Thoracic aorta (tissue), 2 donors: ENCODE results near the gene CPNE7. TPM values are rescaled to one million over a fixed set of nuclear protein-coding genes. Genes with fewer than 3 reads are reported as not detected.

Experiments used
- ATAC-seq: fragments of 150-250 bp; one replicate; pipeline ENCODE4 v1.8.0; 2017; ENCODE audit warnings: low read depth; ENCODE audit not compliant: insufficient number of reproducible peaks, low FRiP score
- DNase-seq: peaks from one replicate; pipeline ENCODE4 v3.0.0-alpha.2; 2020; ENCODE audit warnings: low spot score
- H3K27ac ChIP-seq, 2 donors: fragments of 200-600 bp; sonication (generic); 1 replicate in 1 of 2; 2 replicates in 1 of 2; pipeline ENCODE4 v1.5.1; 2016; ENCODE audit warnings: mild to moderate bottlenecking in 2 of 2, moderate library complexity in 2 of 2
- H3K27me3 ChIP-seq: fragments of 200-600 bp; sonication (generic); replicated peaks from 2 replicates; pipeline ENCODE4 v1.6.0; 2016; ENCODE audit warnings: mild to moderate bottlenecking; ENCODE audit not compliant: insufficient read depth
- H3K36me3 ChIP-seq: fragments of 200-600 bp; sonication (generic); one replicate; pipeline ENCODE4 v1.5.1; 2016
- H3K4me1 ChIP-seq, 2 donors: fragments of 200-600 bp; sonication (generic); 1 replicate in 1 of 2; 2 replicates in 1 of 2; pipeline versions ENCODE4 v1.5.1 to v1.6.0; 2016; ENCODE audit warnings: low read depth in 2 of 2, mild to moderate bottlenecking in 1 of 2; ENCODE audit not compliant: control insufficient read depth in 1 of 2
- H3K4me3 ChIP-seq: fragments of 200-600 bp; sonication (generic); 2 replicates; pipeline ENCODE4 v1.5.1; 2016; ENCODE audit warnings: mild to moderate bottlenecking
- H3K9me3 ChIP-seq: fragments of 200-600 bp; sonication (generic); 2 replicates; pipeline ENCODE4 v1.5.1; 2016
- total RNA-seq, 2 donors: library from RNA; depleted of rRNA; stranded (reverse); fragments of >200 nt; gene quantifications; one replicate each; pipeline versions ENCODE4 v1.1.0 to v1.2.3, GENCODE V29; 2016
- TF ChIP-seq, protein P1 (sequence below): fragments of 200-600 bp; sonication (generic); IDR thresholded peaks from one replicate; pipeline ENCODE4 v1.5.1; 2019; ENCODE audit warnings: antibody characterized with exemption

CPNE7 gene
- total RNA-seq, 2 donors from 2014 or later = not detected

DNA sequence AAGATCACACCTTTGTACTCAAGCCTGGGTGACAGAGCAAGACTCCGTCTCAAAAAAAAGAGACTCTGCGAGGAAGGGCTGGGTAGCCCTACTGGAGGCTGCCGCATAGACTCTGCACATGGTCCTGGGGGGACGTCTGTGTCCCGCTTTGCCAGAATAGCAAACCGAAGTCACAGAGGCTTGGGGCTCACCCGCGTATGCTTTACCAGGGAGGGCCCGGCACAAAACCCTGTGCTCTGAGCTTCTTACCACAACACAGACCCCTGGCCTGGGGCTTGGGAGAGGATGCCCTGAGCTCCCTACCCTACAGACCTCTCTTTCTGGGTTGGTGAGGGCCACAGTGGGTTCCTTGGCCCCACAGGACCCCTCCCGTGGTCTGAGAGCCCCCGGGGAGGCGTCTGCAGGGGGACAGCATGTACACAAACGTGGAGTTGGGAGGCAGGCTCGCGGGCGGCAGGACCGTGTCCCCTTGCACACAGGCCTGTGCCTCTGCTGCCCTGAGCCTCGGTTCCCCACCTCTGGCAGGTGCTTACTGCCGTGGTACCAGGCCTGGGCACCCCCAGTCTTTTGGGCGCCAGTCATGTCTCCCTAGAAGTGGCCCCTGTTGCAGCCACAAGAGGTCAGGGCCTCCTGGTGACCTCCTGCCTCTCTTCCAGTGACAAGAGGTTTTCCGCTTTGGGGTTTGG is 13.8 kb downstream of the CPNE7 start:
- ATAC-seq (no peak), DNase-seq (no peak)
- Histone ChIP-seq H3K27me3 (no peaks in the 10 kb centered on the region), H3K4me3 (no peak overlapping the region), H3K36me3 (no peaks in the 10 kb centered on the region), H3K27ac (no peak overlapping the region), H3K9me3 (no peaks in the 10 kb centered on the region), H3K4me1 (no peaks in the 10 kb centered on the region)
- TF ChIP-seq, protein P1, sequence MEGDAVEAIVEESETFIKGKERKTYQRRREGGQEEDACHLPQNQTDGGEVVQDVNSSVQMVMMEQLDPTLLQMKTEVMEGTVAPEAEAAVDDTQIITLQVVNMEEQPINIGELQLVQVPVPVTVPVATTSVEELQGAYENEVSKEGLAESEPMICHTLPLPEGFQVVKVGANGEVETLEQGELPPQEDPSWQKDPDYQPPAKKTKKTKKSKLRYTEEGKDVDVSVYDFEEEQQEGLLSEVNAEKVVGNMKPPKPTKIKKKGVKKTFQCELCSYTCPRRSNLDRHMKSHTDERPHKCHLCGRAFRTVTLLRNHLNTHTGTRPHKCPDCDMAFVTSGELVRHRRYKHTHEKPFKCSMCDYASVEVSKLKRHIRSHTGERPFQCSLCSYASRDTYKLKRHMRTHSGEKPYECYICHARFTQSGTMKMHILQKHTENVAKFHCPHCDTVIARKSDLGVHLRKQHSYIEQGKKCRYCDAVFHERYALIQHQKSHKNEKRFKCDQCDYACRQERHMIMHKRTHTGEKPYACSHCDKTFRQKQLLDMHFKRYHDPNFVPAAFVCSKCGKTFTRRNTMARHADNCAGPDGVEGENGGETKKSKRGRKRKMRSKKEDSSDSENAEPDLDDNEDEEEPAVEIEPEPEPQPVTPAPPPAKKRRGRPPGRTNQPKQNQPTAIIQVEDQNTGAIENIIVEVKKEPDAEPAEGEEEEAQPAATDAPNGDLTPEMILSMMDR = no peak

DNA sequence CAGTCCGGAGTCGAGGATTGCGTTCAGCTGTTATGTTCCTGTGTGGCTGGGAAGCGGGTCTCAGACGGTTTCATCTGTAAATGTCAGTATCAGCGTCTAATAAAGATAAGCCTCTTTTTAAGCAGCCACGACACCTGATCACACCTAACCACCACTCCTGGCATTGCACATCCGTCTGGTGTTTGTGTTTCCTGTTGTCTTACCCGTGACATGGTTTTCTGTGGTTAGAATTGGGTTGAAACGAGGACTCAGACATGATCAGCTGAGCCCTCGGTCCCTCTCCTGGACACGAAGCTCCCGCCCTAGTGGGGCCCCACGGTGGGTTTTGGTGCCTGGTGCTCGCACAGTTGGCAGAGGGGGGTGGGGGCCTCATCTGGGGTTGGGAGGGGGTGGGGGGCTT is 18.3 kb downstream of the CPNE7 start:
- Histone ChIP-seq H3K27me3 (no peaks in the 10 kb centered on the region), H3K36me3 (no peaks in the 10 kb centered on the region), H3K9me3 (no peaks in the 10 kb centered on the region), H3K27ac (no peak overlapping the region), H3K4me1 (no peaks in the 10 kb centered on the region), H3K4me3 (no peak overlapping the region)
- ATAC-seq (no peak), DNase-seq (no peak)
- TF ChIP-seq, protein P1 = no peak

DNA sequence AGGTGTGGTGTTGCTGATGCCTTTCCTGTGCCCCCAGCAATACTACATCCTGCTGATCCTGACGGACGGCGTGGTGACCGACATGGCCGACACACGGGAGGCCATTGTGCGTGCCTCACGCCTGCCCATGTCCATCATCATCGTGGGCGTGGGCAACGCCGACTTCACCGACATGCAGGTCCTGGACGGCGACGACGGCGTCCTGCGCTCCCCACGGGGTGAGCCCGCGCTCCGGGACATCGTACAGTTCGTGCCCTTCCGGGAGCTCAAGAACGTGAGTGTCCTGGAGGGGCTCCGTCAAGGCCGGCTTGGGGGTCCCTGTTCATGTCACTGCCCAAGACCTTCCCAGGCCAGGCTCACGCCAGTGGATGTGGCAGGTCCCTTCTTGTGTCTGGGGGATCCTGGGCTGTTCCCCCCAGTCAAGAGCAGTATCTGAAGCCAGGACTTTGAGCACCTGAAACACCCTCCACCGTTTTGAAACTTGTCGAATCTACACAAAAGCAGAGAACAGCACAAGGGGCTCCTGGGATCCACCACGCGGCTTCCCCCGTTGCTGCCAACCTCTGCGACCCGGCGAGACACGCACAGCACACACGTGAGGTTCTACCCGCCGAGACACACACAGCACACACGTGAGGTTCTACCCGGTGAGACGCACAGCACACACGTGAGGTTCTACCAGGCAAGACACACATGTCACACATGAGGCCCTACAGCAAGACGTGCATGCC is 19.9 kb downstream of the CPNE7 start:
- H3K27ac ChIP-seq = no peak overlapping the region
- H3K4me1 ChIP-seq = no peaks in the 10 kb centered on the region
- H3K4me3 ChIP-seq = no peak overlapping the region
- H3K36me3 ChIP-seq = no peaks in the 10 kb centered on the region
- DNase-seq (no peak), ATAC-seq (no peak)
- no peaks in the 10 kb centered on the region for H3K9me3 ChIP-seq
- TF ChIP-seq, protein P1 = no peak
- no peaks in the 10 kb centered on the region for H3K27me3 ChIP-seq

DNA sequence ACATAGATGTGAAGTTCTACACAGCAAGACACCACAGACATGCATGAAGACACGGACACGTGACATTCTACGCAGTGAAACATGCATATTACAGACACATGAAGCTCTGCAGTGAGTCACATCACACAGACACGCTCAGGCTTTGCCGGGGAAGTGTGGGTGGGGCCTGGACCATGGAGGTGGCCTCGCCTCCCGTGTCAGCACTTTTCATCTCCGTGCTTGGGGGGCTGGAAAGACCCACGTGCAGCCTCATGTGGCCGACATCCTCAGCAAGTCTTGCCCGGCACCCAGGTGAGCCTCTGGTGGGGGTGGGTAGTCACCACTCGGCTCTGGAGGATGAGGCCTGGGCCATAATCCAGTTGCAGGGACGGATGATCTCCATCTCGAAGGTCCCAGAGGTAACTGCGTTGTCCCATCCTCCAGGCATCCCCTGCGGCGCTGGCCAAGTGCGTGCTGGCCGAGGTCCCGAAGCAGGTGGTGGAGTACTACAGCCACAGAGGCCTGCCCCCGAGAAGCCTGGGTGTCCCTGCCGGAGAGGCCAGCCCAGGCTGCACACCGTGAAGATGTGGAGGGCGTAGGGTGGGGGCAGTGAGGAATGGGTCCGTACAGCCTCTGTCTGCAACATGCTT is 20.6 kb downstream of the CPNE7 start:
- no peak for ATAC-seq
- TF ChIP-seq, protein P1 = no peak

DNA sequence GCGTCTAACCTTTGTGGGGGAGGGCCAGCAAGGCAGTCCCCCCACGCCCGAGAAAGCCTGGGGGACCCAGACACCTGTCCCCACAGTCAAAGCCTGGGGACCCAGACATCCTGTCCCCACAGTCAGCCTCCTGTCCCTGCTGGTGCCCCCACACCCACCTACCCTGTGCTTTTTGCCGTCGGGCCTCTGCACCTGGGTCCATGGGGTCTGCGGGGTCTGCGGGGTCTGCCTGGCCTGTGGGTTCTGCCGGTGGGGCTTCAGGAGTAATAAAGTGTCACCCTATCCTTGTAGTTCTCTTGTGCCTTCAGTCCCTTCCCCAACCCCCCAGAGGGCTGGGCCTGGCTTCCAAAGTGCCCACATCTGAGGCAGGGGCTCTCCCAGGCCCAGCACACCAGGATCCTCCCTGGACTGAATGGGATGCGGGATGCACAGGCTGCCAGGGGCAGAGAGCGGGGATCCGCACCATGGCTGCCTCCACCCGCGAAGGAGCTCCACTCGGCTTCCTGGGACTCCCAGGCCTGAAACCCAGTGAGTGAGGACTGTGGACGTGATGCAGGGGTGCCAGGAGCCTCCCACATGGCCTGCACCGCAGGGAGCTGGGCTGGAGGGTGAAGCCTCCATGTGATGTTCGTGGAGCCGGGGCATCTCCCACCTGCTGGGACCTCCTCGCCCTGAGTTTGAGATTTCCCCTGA is 21.5 kb downstream of the CPNE7 start:
- Histone ChIP-seq H3K36me3 (no peaks in the 10 kb centered on the region), H3K27ac (no peak overlapping the region), H3K9me3 (no peaks in the 10 kb centered on the region), H3K4me1 (peaks cover 0 to 4% of the 10 kb centered on the region in 2 donors), H3K4me3 (no peak overlapping the region), H3K27me3 (no peaks in the 10 kb centered on the region)
- DNase-seq = no peak
- ATAC-seq = no peak
- TF ChIP-seq, protein P1 = no peak

More for the DNA sequence above, 20.6 kb downstream of the CPNE7 start:
- Histone ChIP-seq H3K4me1 (no peaks in the 10 kb centered on the region), H3K36me3 (no peaks in the 10 kb centered on the region), H3K9me3 (no peaks in the 10 kb centered on the region), H3K4me3 (no peak overlapping the region), H3K27ac (no peak overlapping the region), H3K27me3 (no peaks in the 10 kb centered on the region)
- DNase-seq = no peak
